ENCODE measurements around the gene TTLL4. TPM values are rescaled to one million over a fixed set of nuclear protein-coding genes. Genes with fewer than 3 reads are reported as not detected.

The TTLL4 gene
- total and polyA plus RNA-seq, 2 of the 8 experiments (the other 6 are each of a cell fraction or from before 2014, with no cell fraction given) = 71.1 to 105 TPM

- TF ChIP-seq SP2 (IDR thresholded peaks at IDR 0.05; ENCODE audit: low read length) (no peak), TCF12 (IDR thresholded peaks at IDR 0.05; ENCODE audit: low read depth, low read length) (no peak), POLR2AphosphoS5 (IDR thresholded peaks at IDR 0.05; ENCODE audit: low read depth, low read length) (no peak), SP4 (IDR thresholded peaks at IDR 0.05; ENCODE audit: low read length) (no peak), CEBPB (IDR thresholded peaks at IDR 0.05; ENCODE audit: low read depth, low read length) (no peak), RFX5 (IDR thresholded peaks at IDR 0.05; ENCODE audit: borderline replicate concordance, low read depth, low read length) (no peak), CREB1 (IDR thresholded peaks at IDR 0.05) (no peak)
These were observed 70.4 kb downstream of the TTLL4 start (continued) for GRCh38 chr2:218780851-218781690.

Measured in H1 (cell line).